ENCODE results near the gene BCL7C. TPM values are rescaled to one million over a fixed set of nuclear protein-coding genes. Genes with fewer than 3 reads are reported as not detected.
A peak's percentile ranks its signal among the peaks of the same experiment; 100 is the strongest.
"Not testable (repeated sequence)": the region's sequence is repeated elsewhere in the genome, so short reads cannot be mapped to it uniquely, and the experiment has no call there.

BCL7C gene
- total RNA-seq, 2 donors from 2014 or later, result 64.7 to 67.6 TPM

DNA sequence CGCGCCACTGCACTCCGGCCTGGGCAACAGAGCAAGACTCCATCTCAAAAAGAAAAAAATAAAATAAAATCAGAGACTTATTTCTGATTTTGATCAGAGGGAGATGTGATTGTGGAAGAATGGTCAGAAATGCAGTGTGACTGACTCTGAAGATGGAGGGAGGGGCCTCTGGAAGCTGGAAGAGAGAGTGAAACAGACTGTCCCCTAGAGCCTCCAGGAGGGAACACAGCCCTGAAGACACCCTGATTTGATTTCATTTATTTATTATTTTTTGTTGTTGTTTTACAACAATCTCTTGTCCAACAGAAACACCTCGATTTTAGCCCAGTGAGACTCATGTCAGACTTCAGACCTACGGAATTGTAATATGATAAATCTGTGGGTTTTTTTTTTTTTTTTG, 26.1 kb downstream of the BCL7C start:
- Histone ChIP-seq H3K4me3 (ENCODE audit: low read length) (no peak overlapping the region), H3K9me3 (ENCODE audit: control insufficient read depth, low read length) (peaks cover 1% of the 10 kb centered on the region), H3K27me3 (ENCODE audit: control insufficient read depth, insufficient read depth, low read length, poor library complexity, severe bottlenecking) (no peaks in the 10 kb centered on the region), H3K4me1 (ENCODE audit: control insufficient read depth, insufficient read depth, low read length) (no peaks in the 10 kb centered on the region), H3K36me3 (ENCODE audit: control insufficient read depth, insufficient read depth, low read length) (peaks cover 39% of the 10 kb centered on the region), H3K9ac (ENCODE audit: extremely low read depth, low read length, poor library complexity, severe bottlenecking) (no peak overlapping the region), H3K27ac (ENCODE audit: low read depth, low read length) (no peak overlapping the region)
- DNase-seq, result no peak
- 86% methylated on average over 3 of the region's 5 CpGs; no CpG with 5 or more reads in 1 of the 2 experiments for WGBS, 2 experiments (ENCODE audit: insufficient coverage in 1 of 2, insufficient read length in 1 of 2)
- Mint-ChIP-seq H3K36me3 (ENCODE audit: low read depth) (peaks cover 31% of the 10 kb centered on the region), H3K27me3 (ENCODE audit: insufficient read depth) (peaks cover 16% of the 10 kb centered on the region), H3K9me3 (no peaks in the 10 kb centered on the region), H3K4me1 (no peaks in the 10 kb centered on the region), H3K4me3 (no peak overlapping the region), H3K27ac (no peak overlapping the region)
- TF ChIP-seq, protein P1, sequence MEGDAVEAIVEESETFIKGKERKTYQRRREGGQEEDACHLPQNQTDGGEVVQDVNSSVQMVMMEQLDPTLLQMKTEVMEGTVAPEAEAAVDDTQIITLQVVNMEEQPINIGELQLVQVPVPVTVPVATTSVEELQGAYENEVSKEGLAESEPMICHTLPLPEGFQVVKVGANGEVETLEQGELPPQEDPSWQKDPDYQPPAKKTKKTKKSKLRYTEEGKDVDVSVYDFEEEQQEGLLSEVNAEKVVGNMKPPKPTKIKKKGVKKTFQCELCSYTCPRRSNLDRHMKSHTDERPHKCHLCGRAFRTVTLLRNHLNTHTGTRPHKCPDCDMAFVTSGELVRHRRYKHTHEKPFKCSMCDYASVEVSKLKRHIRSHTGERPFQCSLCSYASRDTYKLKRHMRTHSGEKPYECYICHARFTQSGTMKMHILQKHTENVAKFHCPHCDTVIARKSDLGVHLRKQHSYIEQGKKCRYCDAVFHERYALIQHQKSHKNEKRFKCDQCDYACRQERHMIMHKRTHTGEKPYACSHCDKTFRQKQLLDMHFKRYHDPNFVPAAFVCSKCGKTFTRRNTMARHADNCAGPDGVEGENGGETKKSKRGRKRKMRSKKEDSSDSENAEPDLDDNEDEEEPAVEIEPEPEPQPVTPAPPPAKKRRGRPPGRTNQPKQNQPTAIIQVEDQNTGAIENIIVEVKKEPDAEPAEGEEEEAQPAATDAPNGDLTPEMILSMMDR (conservative IDR thresholded peaks at IDR 0.05), result peak; percentile 58

DNA sequence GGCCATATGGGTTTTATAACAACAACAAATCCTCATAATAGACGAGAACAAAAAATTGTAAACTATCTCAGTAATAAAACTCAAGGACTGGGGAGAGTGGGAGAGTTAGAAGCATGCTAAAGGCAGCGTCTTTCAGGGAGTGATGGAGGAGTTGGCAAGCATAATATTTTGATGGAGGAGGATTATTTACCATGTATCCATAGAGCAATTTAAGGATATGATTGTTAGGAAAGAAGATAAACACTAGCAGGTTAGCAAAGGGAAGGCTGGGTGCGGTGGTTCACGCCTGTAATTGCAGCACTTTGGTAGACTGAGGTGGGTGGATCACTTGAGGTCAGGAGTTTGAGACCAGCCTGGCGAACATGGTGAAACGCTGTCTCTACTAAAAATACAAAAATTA, 27.8 kb downstream of the BCL7C start:
- Histone ChIP-seq H3K9ac (ENCODE audit: extremely low read depth, low read length, poor library complexity, severe bottlenecking) (no peak overlapping the region), H3K27me3 (ENCODE audit: control insufficient read depth, insufficient read depth, low read length, poor library complexity, severe bottlenecking) (no peaks in the 10 kb centered on the region), H3K36me3 (ENCODE audit: control insufficient read depth, insufficient read depth, low read length) (peaks cover 24% of the 10 kb centered on the region), H3K9me3 (ENCODE audit: control insufficient read depth, low read length) (peaks cover 5% of the 10 kb centered on the region), H3K27ac (ENCODE audit: low read depth, low read length) (no peak overlapping the region), H3K4me3 (ENCODE audit: low read length) (no peak overlapping the region), H3K4me1 (ENCODE audit: control insufficient read depth, insufficient read depth, low read length) (no peaks in the 10 kb centered on the region)
- no peak for DNase-seq
- WGBS, 2 experiments (ENCODE audit: insufficient coverage in 1 of 2, insufficient read length in 1 of 2), result 68 to 79% methylated on average over 4 to 5 of the region's 6 CpGs
- Mint-ChIP-seq H3K9me3 (no peaks in the 10 kb centered on the region), H3K4me1 (peaks cover 5% of the 10 kb centered on the region), H3K27ac (no peak overlapping the region), H3K4me3 (no peak overlapping the region), H3K27me3 (ENCODE audit: insufficient read depth) (peaks cover 11% of the 10 kb centered on the region), H3K36me3 (ENCODE audit: low read depth) (peaks cover 24% of the 10 kb centered on the region)
- TF ChIP-seq, protein P1 (conservative IDR thresholded peaks at IDR 0.05), result no peak

DNA sequence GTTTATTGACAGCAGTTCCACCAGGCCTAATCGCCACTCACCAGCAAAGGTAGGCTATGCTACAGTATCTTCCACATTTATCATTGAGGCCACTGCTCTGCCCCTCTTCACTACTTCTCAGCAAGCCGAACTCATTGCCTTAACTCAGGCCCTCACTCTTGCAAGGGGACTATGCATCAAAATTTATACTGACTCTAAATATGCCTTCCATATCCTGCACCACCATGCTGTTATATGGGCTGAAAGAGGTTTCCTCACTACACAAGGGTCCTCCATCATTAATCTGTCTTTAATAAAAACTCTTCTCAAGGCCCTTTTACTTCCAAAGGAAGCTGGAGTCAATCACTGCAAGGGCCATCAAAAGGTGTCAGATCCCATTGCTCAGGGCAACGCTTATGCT, 30.7 kb downstream of the BCL7C start:
- H3K9me3 Mint-ChIP-seq; H3K36me3 ChIP-seq (ENCODE audit: control insufficient read depth, insufficient read depth, low read length); H3K9ac ChIP-seq (ENCODE audit: extremely low read depth, low read length, poor library complexity, severe bottlenecking); H3K9me3 ChIP-seq (ENCODE audit: control insufficient read depth, low read length); H3K27ac ChIP-seq (ENCODE audit: low read depth, low read length); H3K27me3 ChIP-seq (ENCODE audit: control insufficient read depth, insufficient read depth, low read length, poor library complexity, severe bottlenecking); DNase-seq; H3K4me3 ChIP-seq (ENCODE audit: low read length); H3K27ac Mint-ChIP-seq; H3K4me3 Mint-ChIP-seq; H3K4me1 ChIP-seq (ENCODE audit: control insufficient read depth, insufficient read depth, low read length): not testable (repeated sequence)
- H3K36me3 Mint-ChIP-seq (ENCODE audit: low read depth), result peaks cover 17% of the 10 kb centered on the region
- H3K27me3 Mint-ChIP-seq (ENCODE audit: insufficient read depth), result peaks cover 33% of the 10 kb centered on the region
- WGBS, 2 experiments (ENCODE audit: insufficient coverage in 1 of 2, insufficient read length in 1 of 2), result 88 to 91% methylated on average over 2 to 3 of the region's 3 CpGs
- H3K4me1 Mint-ChIP-seq, result peaks cover 14% of the 10 kb centered on the region

DNA sequence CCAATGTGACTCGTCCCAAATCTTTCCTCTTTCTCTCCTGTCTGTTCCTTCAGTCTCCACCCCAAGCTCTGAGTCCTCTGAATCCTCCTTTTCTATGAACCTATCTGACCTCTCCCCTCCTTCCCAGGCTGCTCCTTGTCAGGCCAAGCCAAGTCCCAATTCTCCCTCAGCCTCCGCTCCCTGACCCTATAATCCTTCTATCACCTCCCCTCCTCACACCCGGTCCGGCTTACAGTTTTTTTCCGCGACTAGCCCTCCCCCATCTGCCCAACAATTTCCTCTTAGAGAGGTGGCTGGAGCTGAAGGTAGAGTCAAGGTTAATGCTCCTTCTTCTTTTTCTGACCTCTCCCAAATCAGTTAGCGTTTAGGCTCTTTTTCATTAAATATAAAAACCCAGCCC, 33.1 kb downstream of the BCL7C start:
- not testable (repeated sequence) for H3K27me3 ChIP-seq (ENCODE audit: control insufficient read depth, insufficient read depth, low read length, poor library complexity, severe bottlenecking); H3K27ac Mint-ChIP-seq; H3K36me3 ChIP-seq (ENCODE audit: control insufficient read depth, insufficient read depth, low read length); DNase-seq; H3K9me3 Mint-ChIP-seq; H3K4me3 ChIP-seq (ENCODE audit: low read length); H3K9me3 ChIP-seq (ENCODE audit: control insufficient read depth, low read length); H3K27ac ChIP-seq (ENCODE audit: low read depth, low read length); H3K4me1 ChIP-seq (ENCODE audit: control insufficient read depth, insufficient read depth, low read length); H3K9ac ChIP-seq (ENCODE audit: extremely low read depth, low read length, poor library complexity, severe bottlenecking)
- peaks cover 12% of the 10 kb centered on the region for H3K36me3 Mint-ChIP-seq (ENCODE audit: low read depth)
- peaks cover 36% of the 10 kb centered on the region for H3K27me3 Mint-ChIP-seq (ENCODE audit: insufficient read depth)
- 78 to 87% methylated on average over 3 to 7 of the region's 7 CpGs for WGBS, 2 experiments (ENCODE audit: insufficient coverage in 1 of 2, insufficient read length in 1 of 2)
- peaks cover 22% of the 10 kb centered on the region for H3K4me1 Mint-ChIP-seq
- peak overlapping the region; percentile 2 for H3K4me3 Mint-ChIP-seq

Data from endodermal cell (in vitro differentiated cells).